COLO668 (cell line): ENCODE measurements around the gene RAB11FIP4.

ENCODE experiments used
- DNase-seq: peaks from one replicate; lab custom pipeline; 2025; ENCODE audit not compliant: unreplicated experiment; lab: John Stamatoyannopoulos, UW

The RAB11FIP4 gene

GRCh38 chr17:31457391-31458234 is 66.1 kb downstream of the RAB11FIP4 start:
- DNase-seq = no peak

- DNase-seq = no peak
Observed at GRCh38 chr17:31458829-31459228, 67.4 kb downstream of the RAB11FIP4 start.

GRCh38 chr17:31459716-31460115 is 68.2 kb downstream of the RAB11FIP4 start:
- DNase-seq = no peak

- no peak for DNase-seq
Observed at GRCh38 chr17:31460226-31460721, 68.8 kb downstream of the RAB11FIP4 start.

GRCh38 chr17:31461227-31461810 is 69.8 kb downstream of the RAB11FIP4 start:
- DNase-seq = no peak

GRCh38 chr17:31462261-31462660 is 70.8 kb downstream of the RAB11FIP4 start:
- DNase-seq = no peak

- DNase-seq = no peak
Observed at GRCh38 chr17:31466096-31466760, 74.8 kb downstream of the RAB11FIP4 start.

GRCh38 chr17:31467502-31468256 is 76.2 kb downstream of the RAB11FIP4 start:
- no peak for DNase-seq

GRCh38 chr17:31469959-31470358 is 78.5 kb downstream of the RAB11FIP4 start:
- DNase-seq = no peak

- no peak for DNase-seq
Observed at GRCh38 chr17:31470592-31470991, 79.1 kb downstream of the RAB11FIP4 start.

- no peak for DNase-seq
Observed at GRCh38 chr17:31472137-31472536, 80.7 kb downstream of the RAB11FIP4 start.

- DNase-seq = no peak
Observed at GRCh38 chr17:31475378-31476162, 84.1 kb downstream of the RAB11FIP4 start.

- DNase-seq = no peak
Observed at GRCh38 chr17:31476525-31477416, 85.3 kb downstream of the RAB11FIP4 start.

GRCh38 chr17:31477417-31478055 is 86.1 kb downstream of the RAB11FIP4 start:
- DNase-seq = no peak

- no peak for DNase-seq
Observed at GRCh38 chr17:31479062-31479408, 87.6 kb downstream of the RAB11FIP4 start.

- DNase-seq = no peak
Observed at GRCh38 chr17:31479524-31479923, 88.0 kb downstream of the RAB11FIP4 start.

- no peak for DNase-seq
Observed at GRCh38 chr17:31480067-31480466, 88.6 kb downstream of the RAB11FIP4 start.

- DNase-seq = no peak
Observed at GRCh38 chr17:31480904-31481782, 89.7 kb downstream of the RAB11FIP4 start.
